Testis (tissue), 3 donors: ENCODE measurements around the gene HPS3. TPM values are rescaled to one million over a fixed set of nuclear protein-coding genes. Genes with fewer than 3 reads are reported as not detected.
"Not testable (repeated sequence)": the region's sequence is repeated elsewhere in the genome, so short reads cannot be mapped to it uniquely, and the experiment has no call there.

Experiments
- DNase-seq: peaks from one replicate; pipeline ENCODE4 v3.0.0-alpha.2; 2019
- H3K27ac ChIP-seq, 2 donors: fragments of 200-600 bp; sonication (generic); one replicate each; pipeline ENCODE4 v1.5.1; 2019
- H3K27me3 ChIP-seq: fragments of 200-600 bp; sonication (generic); one replicate; pipeline ENCODE4 v1.5.1; 2019
- H3K36me3 ChIP-seq: fragments of 200-600 bp; sonication (generic); one replicate; pipeline ENCODE4 v1.5.1; 2017; ENCODE audit warnings: low read depth; ENCODE audit errors: missing control alignments
- H3K4me1 ChIP-seq: fragments of 200-600 bp; sonication (generic); one replicate; pipeline ENCODE4 v1.5.1; 2019
- H3K4me3 ChIP-seq, 2 donors: fragments of 200-600 bp; sonication (generic); one replicate each; pipeline ENCODE4 v1.5.1; 2017 to 2019
- H3K9me3 ChIP-seq: fragments of 200-600 bp; sonication (generic); one replicate; pipeline ENCODE4 v1.5.1; 2017
- CTCF ChIP-seq, 3 experiments: fragments of 450-650 bp in 2 of 3; fragments of 200-600 bp in 1 of 3; sonication (generic) in 1 of 3; IDR thresholded peaks; one replicate each; pipeline ENCODE4 v1.5.1; 2016 to 2019; ENCODE audit warnings: antibody characterized with exemption in 3 of 3, mild to moderate bottlenecking in 2 of 3, moderate library complexity in 1 of 3
- POLR2A ChIP-seq: fragments of 450-650 bp; IDR thresholded peaks from one replicate; pipeline ENCODE4 v1.6.1; 2017; ENCODE audit warnings: antibody characterized with exemption, mild to moderate bottlenecking, moderate library complexity
- WGBS, 2 donors: methylation state at CpG; one replicate each; pipeline ENCODE4 v1.1.5; 2018; 5-methylcytosine and 5-hydroxymethylcytosine counted together
- intact Hi-C: fragments of 100-400 bp; cut with DNase I; formaldehyde crosslinking; loops from one replicate; pipeline ENCODE4 v1.15.1; 2023; ENCODE audit warnings: low total_unique reads
- polyA plus RNA-seq: library from polyadenylated mRNA; stranded (reverse); fragments of 350-450 nt; fragmentation: Illumina TruSeq; extraction: RNeasy Lipid Tissue Mini Kit (QIAGEN cat#74804); gene quantifications from one replicate; pipeline ENCODE4 v1.2.3, GENCODE V29; 2014; ENCODE audit warnings: low read depth, low replicate concordance; ENCODE audit not compliant: insufficient read depth
- total RNA-seq, 2 donors: library from RNA; depleted of rRNA; stranded (reverse); fragments of >200 nt; gene quantifications; one replicate each; pipeline ENCODE4 v1.2.3, GENCODE V29; 2016

Gene HPS3
- total and polyA plus RNA-seq, 3 donors from 2014 or later, result 14.6 to 27.8 (median 25.8) TPM

- intact Hi-C loops, result no loop called here
- peaks cover 5% of the 10 kb centered on the region for H3K4me1 ChIP-seq
- H3K27me3 ChIP-seq, result no peaks in the 10 kb centered on the region
- H3K36me3 ChIP-seq, result no peaks in the 10 kb centered on the region
- WGBS, 2 donors, result 80 to 82% methylated on average over 3 of the region's 3 CpGs
- H3K4me3 ChIP-seq, result no peak overlapping the region
- TF ChIP-seq POLR2A, result no peak
- TF ChIP-seq CTCF (IDR thresholded peaks at IDR 0.05), result no peak
- H3K9me3 ChIP-seq, result no peaks in the 10 kb centered on the region
- no peak for DNase-seq
- peak overlapping the region in 1 of 2 donors; percentile 24 for H3K27ac ChIP-seq
These were observed 38.5 kb upstream of the HPS3 start for GRCh38 chr3:149090907-149091306.

GRCh38 chr3:149091983-149092382, 37.5 kb upstream of the HPS3 start:
- no peaks in the 10 kb centered on the region for H3K9me3 ChIP-seq
- 67 to 80% methylated on average over 4 of the region's 4 CpGs for WGBS, 2 donors

GRCh38 chr3:149095487-149095886, 34.0 kb upstream of the HPS3 start:
- Histone ChIP-seq H3K27me3 (no peaks in the 10 kb centered on the region), H3K9me3 (no peaks in the 10 kb centered on the region), H3K4me1 (no peaks in the 10 kb centered on the region), H3K4me3 (no peak overlapping the region), H3K27ac (no peak overlapping the region), H3K36me3 (no peaks in the 10 kb centered on the region)
- WGBS, 2 donors, result 87 to 89% methylated on average over 4 of the region's 4 CpGs
- no peak for TF ChIP-seq CTCF (IDR thresholded peaks at IDR 0.05)
- TF ChIP-seq POLR2A, result no peak
- intact Hi-C loops, result no loop called here
- no peak for DNase-seq

More at GRCh38 chr3:149091983-149092382, 37.5 kb upstream of the HPS3 start:
- Histone ChIP-seq H3K36me3 (no peaks in the 10 kb centered on the region), H3K27ac (peak overlapping the region in 1 of 2 donors; percentile 21), H3K4me3 (no peak overlapping the region), H3K27me3 (no peaks in the 10 kb centered on the region), H3K4me1 (peaks cover 5% of the 10 kb centered on the region)
- DNase-seq, result peak; percentile 58
- intact Hi-C loops, result no loop called here
- no peak for TF ChIP-seq POLR2A
- TF ChIP-seq CTCF (IDR thresholded peaks at IDR 0.05), result no peak

- intact Hi-C loops, H3K9me3 ChIP-seq, H3K27ac ChIP-seq, DNase-seq, H3K27me3 ChIP-seq, H3K4me1 ChIP-seq, H3K4me3 ChIP-seq, H3K36me3 ChIP-seq: not testable (repeated sequence)
- WGBS, 2 donors, result 74 to 94% methylated on average over 6 to 19 of the region's 19 CpGs
These were observed 31.5 kb upstream of the HPS3 start for GRCh38 chr3:149097987-149098386.

GRCh38 chr3:149101154-149101553, 28.3 kb upstream of the HPS3 start:
- H3K4me3 ChIP-seq, result no peak overlapping the region
- no peak for DNase-seq
- intact Hi-C loops, result no loop called here
- no peaks in the 10 kb centered on the region for H3K27me3 ChIP-seq
- TF ChIP-seq CTCF (IDR thresholded peaks at IDR 0.05) (no peak), POLR2A (no peak)
- no peaks in the 10 kb centered on the region for H3K4me1 ChIP-seq
- H3K27ac ChIP-seq, result no peak overlapping the region
- no peaks in the 10 kb centered on the region for H3K9me3 ChIP-seq
- 94% methylated on average over 4 of the region's 4 CpGs for WGBS, 2 donors
- no peaks in the 10 kb centered on the region for H3K36me3 ChIP-seq
